ENCODE data around the gene DEFB114.
A peak's percentile ranks its signal among the peaks of the same experiment; 100 is the strongest.

Gene DEFB114

GRCh38 chr6:49929340-49929739, 34.6 kb downstream of the DEFB114 start:
- in situ Hi-C loops (cut with HindIII; ENCODE audit: low pct_unique_long_range_greater_than_20kb, low sequenced_read_pairs): no loop called here
- no peak for TF ChIP-seq JUND (IDR thresholded peaks at IDR 0.05; ENCODE audit: low read depth)
- no peak for DNase-seq (ENCODE audit: low read depth in 1 of 2, low spot score in 1 of 2)

GRCh38 chr6:49923826-49924225, 40.1 kb downstream of the DEFB114 start:
- TF ChIP-seq JUND (IDR thresholded peaks at IDR 0.05; ENCODE audit: low read depth): no peak
- in situ Hi-C loops (cut with HindIII; ENCODE audit: low pct_unique_long_range_greater_than_20kb, low sequenced_read_pairs): no loop called here
- DNase-seq (ENCODE audit: low read depth in 1 of 2, low spot score in 1 of 2): peak in 1 of 2 experiments; percentile 46

DNA sequence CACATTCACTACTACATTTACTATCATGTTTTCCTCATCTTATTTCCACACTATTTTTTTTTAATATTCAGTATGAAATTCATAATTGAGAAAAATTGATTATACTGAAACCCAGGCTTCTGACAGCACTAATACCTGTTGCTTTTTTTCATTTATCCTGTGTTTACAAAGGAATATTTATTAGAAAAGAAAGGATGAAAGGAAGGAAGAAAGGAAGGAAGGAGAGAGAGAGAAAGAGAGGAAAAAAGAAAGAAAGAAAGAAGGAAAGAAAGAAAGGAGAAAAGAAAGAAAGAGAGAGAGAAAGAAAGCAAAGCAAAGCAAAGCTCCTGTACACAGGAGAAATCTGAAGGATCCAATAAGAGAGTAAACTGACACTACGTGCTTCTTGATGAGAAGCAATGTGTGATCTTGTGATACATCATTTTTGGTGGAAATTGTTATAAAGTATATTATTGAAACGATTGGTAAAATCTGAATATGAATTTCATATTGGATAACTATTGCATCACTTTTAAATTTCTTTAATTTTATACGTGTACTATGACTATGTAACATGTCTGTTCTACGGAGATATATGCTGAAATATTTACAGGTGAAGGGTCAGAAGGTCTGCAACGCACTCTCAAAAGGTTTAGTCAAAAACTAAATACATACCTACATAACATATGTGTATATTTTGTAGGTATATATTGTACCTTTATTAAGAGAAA, 43.9 kb downstream of the DEFB114 start:
- in situ Hi-C loops (cut with HindIII; ENCODE audit: low pct_unique_long_range_greater_than_20kb, low sequenced_read_pairs): no loop called here
- DNase-seq (ENCODE audit: low read depth in 1 of 2, low spot score in 1 of 2): no peak
- TF ChIP-seq JUND (IDR thresholded peaks at IDR 0.05; ENCODE audit: low read depth): no peak

GRCh38 chr6:49919261-49919660, 44.7 kb downstream of the DEFB114 start:
- in situ Hi-C loops (cut with HindIII; ENCODE audit: low pct_unique_long_range_greater_than_20kb, low sequenced_read_pairs): no loop called here
- DNase-seq (ENCODE audit: low read depth in 1 of 2, low spot score in 1 of 2): no peak
- no peak for TF ChIP-seq JUND (IDR thresholded peaks at IDR 0.05; ENCODE audit: low read depth)

GRCh38 chr6:49918787-49919186, 45.2 kb downstream of the DEFB114 start:
- no peak for DNase-seq (ENCODE audit: low read depth in 1 of 2, low spot score in 1 of 2)
- in situ Hi-C loops (cut with HindIII; ENCODE audit: low pct_unique_long_range_greater_than_20kb, low sequenced_read_pairs): no loop called here
- TF ChIP-seq JUND (IDR thresholded peaks at IDR 0.05; ENCODE audit: low read depth): no peak

- peak in 1 of 2 experiments; percentile 65 for DNase-seq (ENCODE audit: low read depth in 1 of 2, low spot score in 1 of 2)
- no peak for TF ChIP-seq JUND (IDR thresholded peaks at IDR 0.05; ENCODE audit: low read depth)
- in situ Hi-C loops (cut with HindIII; ENCODE audit: low pct_unique_long_range_greater_than_20kb, low sequenced_read_pairs): no loop called here
Observed at GRCh38 chr6:49915035-49915434, 48.9 kb downstream of the DEFB114 start.

DNA sequence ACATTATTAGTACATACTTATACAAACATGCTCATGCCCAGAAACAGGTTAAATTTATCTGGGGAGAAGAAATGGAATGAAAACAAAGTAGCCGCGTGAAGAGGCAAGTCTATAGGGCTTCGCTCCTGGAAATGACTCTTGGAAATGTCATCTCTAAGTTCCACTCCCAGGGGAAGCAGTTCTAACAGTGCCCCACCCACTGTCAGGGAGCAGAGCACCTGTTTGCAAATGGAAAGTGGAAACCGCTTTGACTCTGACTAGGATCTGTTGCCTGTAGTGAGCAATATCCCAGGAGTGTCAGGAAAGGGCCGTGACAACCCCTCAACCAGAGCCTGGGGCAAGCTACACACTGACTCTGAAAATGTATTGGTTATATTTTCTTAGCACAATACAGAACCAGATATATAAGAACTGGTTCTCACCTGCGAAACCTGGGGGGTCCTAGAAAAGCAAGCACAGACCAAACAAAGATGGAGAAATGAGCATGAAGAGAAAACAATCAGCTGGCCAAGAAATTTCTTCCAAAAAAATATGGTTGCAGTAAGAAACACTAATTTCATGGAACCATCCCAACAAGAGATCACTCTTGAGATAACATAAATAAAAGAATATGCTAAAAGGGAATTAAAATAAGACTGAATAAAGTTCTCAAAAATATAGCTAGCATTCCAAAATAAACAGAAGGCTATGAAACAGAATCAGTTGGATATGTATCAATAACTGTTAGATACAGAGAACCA, 50.2 kb downstream of the DEFB114 start:
- no peak for DNase-seq (ENCODE audit: low read depth in 1 of 2, low spot score in 1 of 2)
- no peak for TF ChIP-seq JUND (IDR thresholded peaks at IDR 0.05; ENCODE audit: low read depth)
- in situ Hi-C loops (cut with HindIII; ENCODE audit: low pct_unique_long_range_greater_than_20kb, low sequenced_read_pairs): no loop called here

DNA sequence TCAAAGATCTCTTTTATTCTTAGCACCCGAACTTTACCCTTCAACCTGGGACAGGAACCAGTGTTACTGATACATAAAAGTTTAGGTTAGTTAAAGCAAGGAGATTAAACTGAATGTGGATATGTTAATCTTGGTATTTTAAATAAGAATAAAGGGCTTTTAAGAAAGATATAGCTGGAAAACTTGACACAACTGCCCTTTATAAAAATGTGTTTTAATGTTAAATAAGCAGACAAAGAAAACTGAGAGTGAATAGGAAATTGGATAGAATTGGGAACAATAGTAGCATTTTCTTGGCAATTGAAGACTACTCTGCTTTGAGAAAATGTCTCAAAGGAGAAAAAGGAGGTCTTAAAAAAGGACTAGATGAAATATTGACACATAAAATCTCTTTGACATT, 51.8 kb downstream of the DEFB114 start:
- in situ Hi-C loops (cut with HindIII; ENCODE audit: low pct_unique_long_range_greater_than_20kb, low sequenced_read_pairs): no loop called here
- no peak for TF ChIP-seq JUND (IDR thresholded peaks at IDR 0.05; ENCODE audit: low read depth)
- no peak for DNase-seq (ENCODE audit: low read depth in 1 of 2, low spot score in 1 of 2)

GRCh38 chr6:49911252-49911651, 52.7 kb downstream of the DEFB114 start:
- no peak for DNase-seq (ENCODE audit: low read depth in 1 of 2, low spot score in 1 of 2)
- no peak for TF ChIP-seq JUND (IDR thresholded peaks at IDR 0.05; ENCODE audit: low read depth)
- in situ Hi-C loops (cut with HindIII; ENCODE audit: low pct_unique_long_range_greater_than_20kb, low sequenced_read_pairs): no loop called here
